SK-N-MC (cell line): ENCODE results near the gene HDC.

ENCODE experiments used
- EZH2 ChIP-seq: fragments of 200-600 bp; sonication (generic); IDR thresholded peaks from one replicate; pipeline ENCODE4 v1.6.1; 2017; ENCODE audit warnings: antibody characterized with exemption
- FOXP2 ChIP-seq: optimal IDR thresholded peaks from 2 replicates; pipeline ENCODE3; 2011; ENCODE audit warnings: mild to moderate bottlenecking, moderate library complexity; ENCODE audit not compliant: insufficient read depth; ENCODE audit errors: extremely low read length, control extremely low read depth
- POLR2AphosphoS5 ChIP-seq: IDR thresholded peaks from 2 replicates; pipeline ENCODE4 v1.6.1; 2012; ENCODE audit warnings: mild to moderate bottlenecking, low read depth, low read length, borderline replicate concordance

DNA sequence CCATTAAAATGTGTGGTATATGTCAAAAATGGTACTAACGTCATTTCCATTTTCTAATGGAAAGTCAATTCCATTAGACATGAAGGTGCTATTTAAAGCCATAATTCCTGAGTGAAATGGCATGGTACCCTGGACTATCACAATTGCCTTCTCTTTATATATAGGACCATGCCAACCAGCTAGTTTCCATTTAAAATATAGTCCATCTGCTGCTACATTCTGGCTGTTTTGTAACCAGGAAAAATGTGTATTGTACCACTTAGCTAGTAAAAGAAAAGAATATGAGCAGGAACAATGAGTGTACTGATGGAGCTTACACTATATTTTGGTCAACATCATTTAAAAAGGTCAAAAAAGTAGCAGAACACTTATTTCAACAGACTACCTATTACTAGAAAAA lies 30.4 kb upstream of the HDC start:
- no peak for TF ChIP-seq POLR2AphosphoS5
- no peak for TF ChIP-seq EZH2
- no peak for TF ChIP-seq FOXP2
